SU-DHL-6 (cell line): Measurements from ENCODE around the gene PDIK1L.

Experiments
- H2AFZ ChIP-seq: fragments of 200-600 bp; sonication (generic); 2 replicates; pipeline ENCODE4 v1.6.1; 2014; ENCODE audit warnings: low read depth, mild to moderate bottlenecking, moderate library complexity, mixed read lengths, antibody characterized with exemption, low read length; ENCODE audit not compliant: severe bottlenecking
- H3F3A ChIP-seq: fragments of 200-600 bp; shearing (Covaris generic); 2 replicates; pipeline ENCODE4 v1.6.0; 2016; ENCODE audit warnings: antibody characterized with exemption, mild to moderate bottlenecking; ENCODE audit not compliant: insufficient read depth
- H3K27ac ChIP-seq: fragments of 200-600 bp; sonication (generic); 2 replicates; pipeline ENCODE4 v1.5.1; 2016; ENCODE audit warnings: low read depth, mild to moderate bottlenecking, low read length, moderate library complexity, mixed read lengths
- H3K27me3 ChIP-seq: fragments of 200-600 bp; sonication (generic), shearing (Covaris generic); 2 replicates; pipeline ENCODE4 v1.6.0; 2014; ENCODE audit warnings: mild to moderate bottlenecking, low read length
- H3K36me3 ChIP-seq: fragments of 200-600 bp; sonication (generic); 2 replicates; pipeline ENCODE4 v1.6.1; 2014; ENCODE audit warnings: mild to moderate bottlenecking, low read length, mixed read lengths
- H3K4me2 ChIP-seq: fragments of 300-600, 200-600 bp; shearing (Covaris generic), sonication (generic); 2 replicates; pipeline ENCODE4 v1.6.0; 2014; ENCODE audit warnings: low read length, low read depth, mild to moderate bottlenecking; ENCODE audit not compliant: poor library complexity, severe bottlenecking
- H3K4me3 ChIP-seq: fragments of 200-600 bp; sonication (generic); 2 replicates; pipeline ENCODE4 v1.5.1; 2014; ENCODE audit warnings: antibody characterized with exemption, low read length, mild to moderate bottlenecking, mixed read lengths; ENCODE audit not compliant: insufficient read depth, poor library complexity, severe bottlenecking
- H3K79me2 ChIP-seq: fragments of 200-600 bp; sonication (generic); 2 replicates; pipeline ENCODE4 v1.6.1; 2014; ENCODE audit warnings: mild to moderate bottlenecking, low read length, moderate library complexity; ENCODE audit not compliant: insufficient read depth
- H3K9ac ChIP-seq: fragments of 200-600 bp; sonication (generic); 2 replicates; pipeline ENCODE4 v1.7.0; 2014; ENCODE audit warnings: mild to moderate bottlenecking, low read length
- H3K9me2 ChIP-seq: fragments of 200-600 bp; sonication (generic); replicated peaks from 2 replicates; pipeline ENCODE4 v1.6.1; 2014; ENCODE audit warnings: low read length; ENCODE audit not compliant: insufficient read depth
- H3K9me3 ChIP-seq: fragments of 200-600 bp; sonication (generic); 2 replicates; pipeline ENCODE4 v1.6.1; 2014; ENCODE audit warnings: low read length, mixed read lengths; ENCODE audit not compliant: insufficient read depth
- H4K20me1 ChIP-seq: fragments of 200-600 bp; sonication (generic); 2 replicates; pipeline ENCODE4 v1.6.1; 2014; ENCODE audit warnings: low read depth, mild to moderate bottlenecking, antibody characterized with exemption, low read length, moderate library complexity, mixed read lengths
- CTCF ChIP-seq: fragments of 200-600 bp; sonication (generic); IDR thresholded peaks from one replicate; pipeline ENCODE4 v1.5.1; 2017; ENCODE audit warnings: antibody characterized with exemption, mild to moderate bottlenecking, low read length, moderate library complexity; ENCODE audit not compliant: insufficient read depth, poor library complexity, severe bottlenecking
- EZH2phosphoT487 ChIP-seq: fragments of 200-600 bp; sonication (generic), shearing (Covaris generic); conservative IDR thresholded peaks from 2 replicates; pipeline ENCODE4 v1.6.1; 2018; ENCODE audit warnings: mild to moderate bottlenecking, antibody characterized with exemption, low read length, moderate library complexity, mixed read lengths

Gene PDIK1L

GRCh38 chr1:26070296-26070962 is 41.2 kb upstream of the PDIK1L start:
- Histone ChIP-seq H3K27me3 (no peaks in the 10 kb centered on the region), H4K20me1 (no peaks in the 10 kb centered on the region), H3F3A (no peaks in the 10 kb centered on the region), H3K9me2 (no peaks in the 10 kb centered on the region), H3K27ac (no peak overlapping the region), H3K9ac (no peak overlapping the region), H2AFZ (no peak overlapping the region), H3K4me3 (no peak overlapping the region), H3K9me3 (no peaks in the 10 kb centered on the region), H3K36me3 (no peaks in the 10 kb centered on the region), H3K79me2 (no peaks in the 10 kb centered on the region), H3K4me2 (no peak overlapping the region)
- TF ChIP-seq CTCF (no peak), EZH2phosphoT487 (no peak)

GRCh38 chr1:26070963-26071342 is 40.7 kb upstream of the PDIK1L start:
- H3F3A ChIP-seq: no peaks in the 10 kb centered on the region
- TF ChIP-seq CTCF (no peak), EZH2phosphoT487 (no peak)
- H3K9me2 ChIP-seq: no peaks in the 10 kb centered on the region
- no peak overlapping the region for H2AFZ ChIP-seq
- H3K79me2 ChIP-seq: no peaks in the 10 kb centered on the region
- no peaks in the 10 kb centered on the region for H3K9me3 ChIP-seq
- H3K27ac ChIP-seq: no peak overlapping the region
- no peak overlapping the region for H3K9ac ChIP-seq
- no peaks in the 10 kb centered on the region for H4K20me1 ChIP-seq
- no peak overlapping the region for H3K4me2 ChIP-seq
- no peaks in the 10 kb centered on the region for H3K36me3 ChIP-seq
- H3K27me3 ChIP-seq: no peaks in the 10 kb centered on the region
- H3K4me3 ChIP-seq: no peak overlapping the region

GRCh38 chr1:26072305-26072704 is 39.3 kb upstream of the PDIK1L start:
- Histone ChIP-seq H3K9me2 (no peaks in the 10 kb centered on the region), H3K36me3 (no peaks in the 10 kb centered on the region), H3K4me3 (no peak overlapping the region), H3F3A (no peaks in the 10 kb centered on the region), H3K9ac (no peak overlapping the region), H3K4me2 (no peak overlapping the region), H3K27me3 (no peaks in the 10 kb centered on the region), H2AFZ (no peak overlapping the region), H4K20me1 (no peaks in the 10 kb centered on the region), H3K9me3 (no peaks in the 10 kb centered on the region), H3K27ac (no peak overlapping the region), H3K79me2 (no peaks in the 10 kb centered on the region)
- TF ChIP-seq EZH2phosphoT487 (no peak), CTCF (no peak)
